Inferior parietal cortex (tissue), 1 donor: ENCODE results near the gene FZD1.

Experiments used
- DNase-seq: peaks from one replicate; pipeline ENCODE4 v3.0.0-alpha.2; 2016; ENCODE audit errors: extremely low spot score

The FZD1 gene

DNA sequence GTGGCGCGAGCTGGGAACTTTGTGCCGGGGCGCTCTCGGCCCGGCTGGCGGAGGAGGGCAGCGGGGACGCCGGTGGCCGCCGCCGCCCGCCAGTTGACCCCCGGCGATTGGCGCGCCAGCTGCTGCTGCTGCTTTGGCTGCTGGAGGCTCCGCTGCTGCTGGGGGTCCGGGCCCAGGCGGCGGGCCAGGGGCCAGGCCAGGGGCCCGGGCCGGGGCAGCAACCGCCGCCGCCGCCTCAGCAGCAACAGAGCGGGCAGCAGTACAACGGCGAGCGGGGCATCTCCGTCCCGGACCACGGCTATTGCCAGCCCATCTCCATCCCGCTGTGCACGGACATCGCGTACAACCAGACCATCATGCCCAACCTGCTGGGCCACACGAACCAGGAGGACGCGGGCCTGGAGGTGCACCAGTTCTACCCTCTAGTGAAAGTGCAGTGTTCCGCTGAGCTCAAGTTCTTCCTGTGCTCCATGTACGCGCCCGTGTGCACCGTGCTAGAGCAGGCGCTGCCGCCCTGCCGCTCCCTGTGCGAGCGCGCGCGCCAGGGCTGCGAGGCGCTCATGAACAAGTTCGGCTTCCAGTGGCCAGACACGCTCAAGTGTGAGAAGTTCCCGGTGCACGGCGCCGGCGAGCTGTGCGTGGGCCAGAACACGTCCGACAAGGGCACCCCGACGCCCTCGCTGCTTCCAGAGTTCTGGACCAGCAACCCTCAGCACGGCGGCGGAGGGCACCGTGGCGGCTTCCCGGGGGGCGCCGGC, 870 bp downstream of the FZD1 start:
- peak; percentile 17 for DNase-seq

DNA sequence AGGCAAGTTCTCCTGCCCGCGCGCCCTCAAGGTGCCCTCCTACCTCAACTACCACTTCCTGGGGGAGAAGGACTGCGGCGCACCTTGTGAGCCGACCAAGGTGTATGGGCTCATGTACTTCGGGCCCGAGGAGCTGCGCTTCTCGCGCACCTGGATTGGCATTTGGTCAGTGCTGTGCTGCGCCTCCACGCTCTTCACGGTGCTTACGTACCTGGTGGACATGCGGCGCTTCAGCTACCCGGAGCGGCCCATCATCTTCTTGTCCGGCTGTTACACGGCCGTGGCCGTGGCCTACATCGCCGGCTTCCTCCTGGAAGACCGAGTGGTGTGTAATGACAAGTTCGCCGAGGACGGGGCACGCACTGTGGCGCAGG, 1.4 kb downstream of the FZD1 start:
- no peak for DNase-seq

DNA sequence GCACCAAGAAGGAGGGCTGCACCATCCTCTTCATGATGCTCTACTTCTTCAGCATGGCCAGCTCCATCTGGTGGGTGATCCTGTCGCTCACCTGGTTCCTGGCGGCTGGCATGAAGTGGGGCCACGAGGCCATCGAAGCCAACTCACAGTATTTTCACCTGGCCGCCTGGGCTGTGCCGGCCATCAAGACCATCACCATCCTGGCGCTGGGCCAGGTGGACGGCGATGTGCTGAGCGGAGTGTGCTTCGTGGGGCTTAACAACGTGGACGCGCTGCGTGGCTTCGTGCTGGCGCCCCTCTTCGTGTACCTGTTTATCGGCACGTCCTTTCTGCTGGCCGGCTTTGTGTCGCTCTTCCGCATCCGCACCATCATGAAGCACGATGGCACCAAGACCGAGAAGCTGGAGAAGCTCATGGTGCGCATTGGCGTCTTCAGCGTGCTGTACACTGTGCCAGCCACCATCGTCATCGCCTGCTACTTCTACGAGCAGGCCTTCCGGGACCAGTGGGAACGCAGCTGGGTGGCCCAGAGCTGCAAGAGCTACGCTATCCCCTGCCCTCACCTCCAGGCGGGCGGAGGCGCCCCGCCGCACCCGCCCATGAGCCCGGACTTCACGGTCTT, 1.9 kb downstream of the FZD1 start:
- DNase-seq: no peak

DNA sequence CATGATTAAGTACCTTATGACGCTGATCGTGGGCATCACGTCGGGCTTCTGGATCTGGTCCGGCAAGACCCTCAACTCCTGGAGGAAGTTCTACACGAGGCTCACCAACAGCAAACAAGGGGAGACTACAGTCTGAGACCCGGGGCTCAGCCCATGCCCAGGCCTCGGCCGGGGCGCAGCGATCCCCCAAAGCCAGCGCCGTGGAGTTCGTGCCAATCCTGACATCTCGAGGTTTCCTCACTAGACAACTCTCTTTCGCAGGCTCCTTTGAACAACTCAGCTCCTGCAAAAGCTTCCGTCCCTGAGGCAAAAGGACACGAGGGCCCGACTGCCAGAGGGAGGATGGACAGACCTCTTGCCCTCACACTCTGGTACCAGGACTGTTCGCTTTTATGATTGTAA, 2.5 kb downstream of the FZD1 start:
- no peak for DNase-seq

DNA sequence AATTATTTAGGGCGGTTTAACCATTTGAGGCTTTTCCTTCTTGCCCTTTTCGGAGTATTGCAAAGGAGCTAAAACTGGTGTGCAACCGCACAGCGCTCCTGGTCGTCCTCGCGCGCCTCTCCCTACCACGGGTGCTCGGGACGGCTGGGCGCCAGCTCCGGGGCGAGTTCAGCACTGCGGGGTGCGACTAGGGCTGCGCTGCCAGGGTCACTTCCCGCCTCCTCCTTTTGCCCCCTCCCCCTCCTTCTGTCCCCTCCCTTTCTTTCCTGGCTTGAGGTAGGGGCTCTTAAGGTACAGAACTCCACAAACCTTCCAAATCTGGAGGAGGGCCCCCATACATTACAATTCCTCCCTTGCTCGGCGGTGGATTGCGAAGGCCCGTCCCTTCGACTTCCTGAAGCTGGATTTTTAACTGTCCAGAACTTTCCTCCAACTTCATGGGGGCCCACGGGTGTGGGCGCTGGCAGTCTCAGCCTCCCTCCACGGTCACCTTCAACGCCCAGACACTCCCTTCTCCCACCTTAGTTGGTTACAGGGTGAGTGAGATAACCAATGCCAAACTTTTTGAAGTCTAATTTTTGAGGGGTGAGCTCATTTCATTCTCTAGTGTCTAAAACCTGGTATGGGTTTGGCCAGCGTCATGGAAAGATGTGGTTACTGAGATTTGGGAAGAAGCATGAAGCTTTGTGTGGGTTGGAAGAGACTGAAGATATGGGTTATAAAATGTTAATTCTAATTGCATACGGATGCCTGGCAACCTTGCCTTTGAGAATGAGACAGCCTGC, 3.1 kb downstream of the FZD1 start:
- no peak for DNase-seq

DNA sequence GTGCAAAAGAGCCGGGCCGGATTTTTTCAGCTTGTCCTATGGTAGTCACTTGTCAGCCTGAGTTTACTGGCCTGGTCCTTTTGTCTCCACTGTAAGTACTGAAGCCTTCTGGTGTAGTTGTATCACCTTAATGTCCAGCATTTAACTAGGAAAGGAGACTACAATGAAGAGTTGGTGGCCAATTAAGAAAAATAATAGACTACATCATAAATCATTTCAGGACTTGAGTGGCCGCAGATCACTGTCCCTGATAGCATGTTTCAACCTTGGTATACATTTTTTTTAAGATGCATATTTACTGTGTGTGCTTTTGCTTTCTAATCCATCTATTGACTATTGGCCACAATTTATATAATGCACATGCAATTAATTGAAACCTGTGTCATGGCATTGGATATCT, 6.1 kb downstream of the FZD1 start:
- DNase-seq: no peak

DNA sequence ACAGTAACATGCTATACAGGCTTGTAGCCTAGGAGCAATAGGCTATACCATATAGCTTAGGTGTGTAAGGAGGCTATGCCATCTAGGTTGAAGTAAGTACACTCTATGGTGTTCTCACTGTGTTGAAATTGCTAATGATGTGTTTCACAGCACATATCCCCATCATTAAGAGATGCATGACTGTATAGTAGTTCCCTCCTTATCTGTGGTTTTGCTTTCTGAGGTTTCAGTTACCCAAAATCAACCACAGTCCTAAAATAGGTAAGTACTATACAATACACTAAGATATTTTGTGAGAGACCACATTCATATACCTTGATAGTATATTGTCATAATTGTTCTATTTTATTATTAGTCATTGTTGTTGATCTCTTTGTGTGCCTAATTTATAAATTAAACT, 12.7 kb downstream of the FZD1 start:
- no peak for DNase-seq

DNA sequence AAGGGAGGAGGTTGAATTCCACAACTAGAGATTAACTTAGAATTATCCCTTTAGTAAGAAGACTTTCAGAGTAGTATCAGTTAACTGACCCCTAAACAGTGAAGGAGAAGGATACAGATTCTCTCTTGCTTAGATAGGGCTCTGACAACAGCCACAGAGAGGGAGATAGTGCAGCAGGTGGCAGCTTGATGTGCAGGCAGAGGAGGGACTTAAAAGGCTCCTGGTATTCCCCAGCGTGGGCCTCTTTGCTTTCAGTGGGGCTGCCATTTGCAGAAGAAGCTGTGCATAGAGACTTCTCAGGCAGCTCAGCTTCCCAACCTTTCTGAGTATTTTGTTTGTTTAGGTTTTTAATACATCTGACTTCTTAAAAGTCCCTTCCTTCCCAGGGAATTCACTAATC, 16.0 kb downstream of the FZD1 start:
- no peak for DNase-seq

DNA sequence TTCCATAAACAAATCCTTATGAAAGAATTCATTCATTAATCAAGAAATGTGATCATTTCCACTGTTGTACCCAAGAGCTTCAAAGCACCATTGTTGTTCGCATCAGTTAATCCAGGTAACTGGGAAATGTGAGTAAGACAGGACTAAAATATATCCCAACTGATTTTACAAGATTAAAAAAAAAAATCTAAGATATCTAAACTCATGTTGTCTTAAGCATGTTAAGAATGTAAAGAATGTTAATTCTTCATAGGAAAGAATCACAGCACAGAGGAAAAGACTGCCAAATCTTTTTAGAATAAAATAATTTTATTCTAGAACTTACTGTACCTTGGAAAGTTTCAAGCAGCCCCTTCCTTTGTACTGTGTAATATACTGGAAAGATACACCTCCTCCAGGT, 16.4 kb downstream of the FZD1 start:
- DNase-seq: no peak

DNA sequence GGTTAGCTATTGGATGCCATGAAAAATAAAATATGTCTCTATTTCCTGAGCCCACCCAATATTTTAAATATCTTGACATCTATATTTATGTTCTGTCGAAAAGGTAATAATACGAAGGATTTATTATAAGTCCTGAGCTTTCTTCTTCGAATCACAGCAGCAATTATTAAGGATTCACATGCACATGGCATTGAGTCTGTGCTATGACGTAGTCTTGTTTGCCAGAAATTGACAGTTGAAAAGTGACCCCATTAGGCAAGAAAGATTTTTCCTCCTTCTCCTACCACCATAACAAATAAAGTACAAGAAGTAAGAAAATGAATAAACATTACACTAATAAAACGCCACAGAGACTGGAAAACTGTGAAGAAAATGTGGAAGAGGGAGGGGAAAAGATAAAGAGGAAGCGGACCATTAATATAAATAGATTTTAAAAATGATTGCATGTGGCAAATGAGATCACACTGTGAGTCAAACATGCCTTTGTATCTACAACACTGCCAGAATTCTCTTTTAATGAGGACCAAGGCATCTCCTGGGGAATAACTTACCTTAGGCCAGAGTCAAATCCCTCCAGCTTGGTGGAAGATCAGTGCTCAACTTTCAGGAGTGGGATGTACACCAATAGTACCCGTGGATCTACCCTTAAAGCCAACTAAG, 21.6 kb downstream of the FZD1 start:
- DNase-seq: no peak

DNA sequence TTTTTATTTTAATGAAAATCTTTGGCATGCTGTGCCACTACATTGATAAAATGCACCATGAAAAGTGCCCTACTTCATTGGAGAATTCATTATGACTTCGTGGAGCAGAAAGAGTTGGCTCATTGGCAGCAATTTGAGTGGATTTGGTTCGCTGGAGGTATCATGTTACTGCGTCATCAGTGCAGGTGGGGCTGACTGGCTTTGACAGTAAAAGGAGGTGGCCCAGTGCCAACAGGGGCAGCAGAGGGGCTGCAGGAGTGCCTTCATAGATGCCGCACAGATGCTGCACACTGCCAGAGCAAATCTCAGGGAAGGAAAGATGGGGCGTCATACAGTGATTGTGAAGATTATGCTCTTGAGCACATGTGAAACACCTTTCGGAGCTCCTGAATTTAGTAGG, 22.2 kb downstream of the FZD1 start:
- DNase-seq: no peak

DNA sequence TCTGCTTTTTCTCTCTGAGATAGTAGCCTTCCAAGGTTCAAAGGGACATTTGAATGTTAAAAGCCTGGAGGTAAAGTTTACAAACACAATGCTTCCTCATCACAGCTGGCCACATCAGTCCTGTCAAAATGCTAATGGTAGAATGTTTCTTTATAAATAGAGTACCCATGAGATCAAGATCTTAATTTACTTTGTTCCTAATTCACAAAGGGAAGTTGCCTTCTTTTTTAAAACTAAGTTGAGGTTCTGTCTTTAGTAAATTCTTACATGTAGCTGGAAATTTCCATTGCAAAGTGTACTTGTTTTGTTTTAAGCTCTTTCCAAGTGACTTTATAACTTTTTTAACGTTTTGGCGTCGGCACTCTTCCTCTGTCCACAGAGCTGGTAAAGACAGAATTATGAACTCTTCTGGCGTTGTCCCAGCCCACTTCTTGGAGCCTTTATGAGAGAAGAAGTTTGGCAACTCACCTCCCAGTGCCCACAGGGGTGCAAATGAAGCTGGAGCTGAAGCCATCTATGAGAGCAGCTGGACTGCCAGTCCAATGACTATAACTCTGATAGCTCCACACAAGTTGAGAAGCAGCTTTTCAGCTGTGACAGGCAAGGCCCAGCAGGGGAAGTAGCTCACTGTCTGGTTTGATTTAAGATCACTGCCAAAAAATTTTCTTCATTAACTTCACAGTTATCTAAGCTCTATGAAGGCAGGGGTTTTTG, 23.3 kb downstream of the FZD1 start:
- DNase-seq: no peak

DNA sequence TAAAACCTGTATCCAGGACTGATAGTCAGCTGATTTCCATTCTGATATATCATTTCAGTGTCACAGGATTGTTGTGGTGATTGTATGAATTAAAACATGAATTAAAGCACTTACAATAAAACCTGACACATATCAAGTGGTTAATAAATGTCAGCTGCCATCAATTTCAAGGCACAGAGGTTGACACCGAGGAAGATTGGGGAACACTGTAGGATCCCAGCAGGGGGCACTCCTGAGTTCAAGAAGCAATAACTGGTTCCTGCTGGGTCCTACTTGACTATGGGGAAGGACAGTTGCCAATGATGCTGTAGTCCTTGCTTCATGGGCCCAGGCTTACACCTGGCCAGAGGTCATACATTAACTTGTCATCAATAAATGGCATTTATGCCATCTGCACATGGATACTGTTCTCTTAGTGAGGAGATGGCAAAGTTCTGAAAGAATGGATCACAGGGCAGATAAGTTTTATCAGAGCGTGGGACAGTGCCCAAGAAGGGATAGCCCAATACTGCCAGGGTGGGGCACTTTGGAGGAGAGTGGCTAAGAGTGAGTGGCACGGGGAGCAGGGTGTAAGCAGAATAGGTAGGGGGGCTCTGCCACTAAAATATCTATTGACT, 24.1 kb downstream of the FZD1 start:
- DNase-seq: peak; percentile 33

DNA sequence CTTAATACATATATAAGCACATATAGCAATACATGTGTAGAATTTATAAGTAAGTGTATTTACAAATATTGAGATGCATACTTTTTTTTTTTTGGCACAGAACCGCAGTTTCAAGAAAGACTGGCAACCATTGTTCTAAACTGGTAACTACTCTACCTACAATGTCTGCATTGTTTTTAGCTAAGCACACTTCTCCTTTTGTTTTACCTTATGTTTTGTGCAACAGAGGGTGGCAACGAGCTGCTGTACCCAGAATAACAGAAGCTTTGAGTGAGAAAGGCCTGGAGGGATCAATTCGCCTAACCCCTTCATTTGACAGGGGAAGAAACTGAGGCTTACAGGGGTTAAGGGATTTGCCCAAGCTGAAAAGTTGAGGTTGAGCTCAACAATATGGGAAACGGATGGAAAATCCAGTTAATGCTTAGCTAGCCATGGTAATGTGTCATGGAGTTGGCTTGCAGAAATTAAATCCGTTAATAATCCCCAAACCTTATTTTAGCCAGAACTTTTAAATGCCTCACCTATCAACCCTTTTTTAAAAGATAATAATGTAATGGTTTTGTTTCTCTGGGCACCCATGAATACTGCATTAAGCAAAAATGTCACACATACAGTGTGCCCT, 25.5 kb downstream of the FZD1 start:
- no peak for DNase-seq

DNA sequence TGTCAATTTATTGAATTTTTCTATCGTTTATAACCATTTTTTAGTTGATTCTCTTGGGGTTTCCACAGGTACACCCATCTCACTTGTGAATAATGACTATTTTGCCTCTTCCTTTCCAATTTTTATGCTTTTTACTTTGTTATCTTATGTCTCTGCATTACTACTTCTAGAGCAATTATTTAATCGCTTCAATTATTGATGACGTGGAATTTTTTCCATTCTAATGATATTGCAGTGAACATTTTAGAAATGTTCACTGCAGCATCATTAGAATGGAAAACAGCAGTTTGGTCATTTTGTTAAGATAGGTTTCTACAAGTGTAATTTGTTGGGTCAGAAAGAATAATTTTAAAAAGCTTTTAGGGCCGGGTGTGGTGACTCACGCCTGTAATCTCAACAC, 27.1 kb downstream of the FZD1 start:
- DNase-seq: no peak

DNA sequence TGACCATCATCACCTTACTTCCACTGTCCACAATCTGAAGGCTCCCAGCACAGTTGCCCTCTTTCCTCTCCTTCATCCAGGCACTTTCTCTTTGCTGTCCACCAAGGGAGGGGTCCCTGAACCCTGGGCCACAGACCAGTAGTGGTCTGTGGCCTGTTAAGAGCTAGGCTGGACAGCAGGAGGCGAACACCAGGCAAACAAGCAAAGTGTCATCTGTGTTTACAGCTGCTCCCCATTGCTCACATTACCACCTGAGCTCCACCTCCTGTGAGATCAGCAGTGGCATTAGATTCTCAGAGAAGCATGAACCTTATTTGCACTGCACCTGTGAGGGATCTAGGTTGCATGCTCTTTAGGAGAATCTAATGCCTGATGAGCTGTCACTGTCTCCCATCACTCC, 27.7 kb downstream of the FZD1 start:
- no peak for DNase-seq

DNA sequence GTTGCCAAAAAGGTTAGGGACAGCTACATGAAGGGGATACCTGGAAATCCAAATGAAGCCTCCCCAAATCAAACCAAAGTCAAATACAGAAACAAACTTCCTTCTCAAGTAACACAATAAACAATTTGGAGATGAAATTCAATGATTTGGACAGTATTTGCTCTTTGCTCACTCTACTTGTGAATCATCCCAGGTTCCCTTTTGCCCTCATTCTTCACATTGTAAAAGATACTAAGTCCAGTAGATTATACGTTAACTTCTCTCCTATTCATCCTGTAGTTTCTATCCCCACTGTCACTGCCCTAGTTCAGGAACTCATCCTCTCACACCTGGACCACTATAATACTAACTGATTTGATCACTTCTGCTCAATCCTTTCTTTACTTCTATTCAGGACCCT, 28.3 kb downstream of the FZD1 start:
- DNase-seq: no peak

DNA sequence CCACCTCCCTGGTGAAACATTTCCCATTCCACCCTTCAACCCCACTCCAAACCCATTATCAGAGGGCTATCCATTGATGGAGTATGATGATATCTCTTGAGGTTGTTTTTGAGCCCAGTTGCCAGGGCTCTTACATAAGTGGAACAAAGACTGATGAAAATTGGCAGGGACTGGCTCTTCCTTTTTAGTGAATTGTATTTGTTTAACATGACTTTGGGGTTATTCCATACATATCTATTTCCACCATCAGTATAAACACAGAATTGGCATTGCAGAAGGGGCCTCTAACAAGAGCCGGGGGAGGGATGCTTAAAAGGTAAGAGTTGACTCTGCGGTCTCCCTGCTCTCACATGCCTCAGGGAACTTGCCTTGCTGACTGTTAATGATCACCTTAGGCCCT, 28.9 kb downstream of the FZD1 start:
- no peak for DNase-seq

DNA sequence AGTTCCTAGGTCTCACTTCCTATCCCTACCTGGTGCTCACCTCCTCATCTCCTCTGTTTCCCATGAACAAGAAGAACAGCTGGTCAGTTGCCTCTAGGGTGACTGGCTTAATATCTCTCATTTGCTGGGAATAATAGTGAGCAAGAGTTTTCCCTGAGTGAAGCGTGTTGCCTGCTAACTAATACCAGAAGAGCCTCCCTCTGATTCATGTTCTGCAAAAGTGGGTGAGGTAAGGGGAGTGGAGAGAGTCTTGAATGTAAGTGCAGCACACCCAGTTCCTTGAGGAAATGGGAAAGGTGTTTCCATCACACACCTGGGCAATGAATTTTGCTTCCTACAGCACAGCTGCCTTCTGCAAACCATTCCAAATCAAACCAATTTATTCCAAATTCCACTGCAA, 29.6 kb downstream of the FZD1 start:
- no peak for DNase-seq

DNA sequence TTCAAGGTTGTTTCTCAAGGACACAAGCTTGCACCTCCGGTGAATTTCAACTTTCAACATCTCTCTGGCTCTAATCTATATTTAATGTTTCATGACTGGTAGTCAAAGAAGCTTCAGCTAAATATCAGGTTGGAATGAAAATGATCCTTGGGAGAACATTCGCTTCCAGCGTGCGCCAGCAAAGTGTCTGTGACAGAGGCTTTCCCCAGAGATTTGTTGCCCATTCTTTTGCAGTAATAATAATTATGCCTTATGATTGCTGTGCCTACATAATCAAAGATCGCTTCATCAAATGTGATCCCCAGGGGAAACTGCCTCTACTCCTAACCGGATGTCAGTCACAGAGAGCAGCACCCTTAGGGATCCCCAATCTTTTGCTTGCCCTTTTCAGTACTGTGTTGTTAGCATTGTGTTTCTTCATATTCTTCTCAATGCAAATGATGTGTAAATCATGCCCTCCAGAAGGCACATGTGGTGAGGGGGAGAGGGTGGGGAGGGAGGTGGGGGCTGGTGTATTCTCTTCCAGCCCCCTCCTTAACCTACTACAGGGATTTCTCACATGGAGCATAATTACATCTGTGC, 30.5 kb downstream of the FZD1 start:
- DNase-seq: no peak

DNA sequence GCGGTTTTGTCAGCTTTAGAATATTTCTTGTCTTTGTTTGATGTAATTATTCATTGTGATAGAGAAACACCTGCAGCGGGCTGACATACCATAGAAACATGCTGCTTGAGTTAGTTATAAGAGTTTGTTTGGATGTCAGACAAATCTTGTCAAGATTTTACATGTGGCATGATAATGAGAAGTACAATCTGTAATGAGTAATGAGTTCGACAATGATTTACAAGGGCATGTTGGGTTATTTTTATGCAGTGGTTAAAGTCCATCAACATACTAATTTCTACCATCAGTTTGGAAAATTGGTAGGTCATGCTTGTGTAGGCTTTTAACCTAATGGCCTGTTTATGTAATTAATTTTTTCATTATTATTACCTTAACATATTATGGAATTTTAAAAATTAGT, 31.3 kb downstream of the FZD1 start:
- no peak for DNase-seq
